ENCODE data around the gene MEGF6.

MEGF6 gene

GRCh38 chr1:3530086-3530925 lies 81.0 kb downstream of the MEGF6 start:
- Histone ChIP-seq H3K27me3 (no peaks in the 10 kb centered on the region), H3K36me3 (no peaks in the 10 kb centered on the region), H3K4me1 (peaks cover 0 to 60% (median 51%) of the 10 kb centered on the region in 4 donors), H3K9me3 (no peaks in the 10 kb centered on the region), H3K4me3 (peak overlapping the region; percentile 61 to 75), H3K27ac (peak overlapping the region; percentile 74 to 81)
- TF ChIP-seq CTCF (IDR thresholded peaks at IDR 0.05) = peak; percentile 12 to 33
- DNase-seq = peak in 1 of 2 donors; percentile 79
- intact Hi-C loops (cut with DNase I; ENCODE audit: low total_unique reads) = no loop called here

GRCh38 chr1:3529099-3529729 lies 82.1 kb downstream of the MEGF6 start:
- no peak for TF ChIP-seq CTCF (IDR thresholded peaks at IDR 0.05)
- Histone ChIP-seq H3K36me3 (peaks cover 0 to 2% (median 0%) of the 10 kb centered on the region in 3 donors), H3K4me1 (peaks cover 0 to 61% (median 51%) of the 10 kb centered on the region in 4 donors), H3K9me3 (no peaks in the 10 kb centered on the region), H3K27ac (peak overlapping the region; percentile 74 to 81), H3K27me3 (no peaks in the 10 kb centered on the region), H3K4me3 (peak overlapping the region; percentile 61 to 75)
- intact Hi-C loops (cut with DNase I; ENCODE audit: low total_unique reads) = no loop called here
- peak; percentile 67 to 93 for DNase-seq

- peaks cover 0 to 65% (median 53%) of the 10 kb centered on the region in 4 donors for H3K4me1 ChIP-seq
- no peak overlapping the region for H3K4me3 ChIP-seq
- peaks cover 0 to 15% (median 13%) of the 10 kb centered on the region in 3 donors for H3K36me3 ChIP-seq
- no peak for TF ChIP-seq CTCF (IDR thresholded peaks at IDR 0.05)
- no peaks in the 10 kb centered on the region for H3K27me3 ChIP-seq
- H3K27ac ChIP-seq = peak overlapping the region; percentile 15 to 74
- DNase-seq = no peak
- no peaks in the 10 kb centered on the region for H3K9me3 ChIP-seq
- intact Hi-C loops (cut with DNase I; ENCODE audit: low total_unique reads) = no loop called here
Measured at GRCh38 chr1:3527774-3528173, 83.5 kb downstream of the MEGF6 start.

- no peak for TF ChIP-seq CTCF (IDR thresholded peaks at IDR 0.05)
- DNase-seq = no peak
- intact Hi-C loops (cut with DNase I; ENCODE audit: low total_unique reads) = no loop called here
- H3K27me3 ChIP-seq = no peaks in the 10 kb centered on the region
- no peaks in the 10 kb centered on the region for H3K9me3 ChIP-seq
- H3K4me1 ChIP-seq = peaks cover 0 to 55% (median 51%) of the 10 kb centered on the region in 4 donors
- no peak overlapping the region for H3K4me3 ChIP-seq
- H3K27ac ChIP-seq = no peak overlapping the region
- peaks cover 0 to 31% (median 30%) of the 10 kb centered on the region in 3 donors for H3K36me3 ChIP-seq
Measured at GRCh38 chr1:3525551-3526482, 85.5 kb downstream of the MEGF6 start.

- intact Hi-C loops (cut with DNase I; ENCODE audit: low total_unique reads) = loop anchor here (5.0 kb wide), 1 partner anchor 33 kb away; no protein-coding TSS in a partner anchor
- H3K4me1 ChIP-seq = peaks cover 0 to 45% (median 43%) of the 10 kb centered on the region in 4 donors
- peaks cover 0 to 42% (median 41%) of the 10 kb centered on the region in 3 donors for H3K36me3 ChIP-seq
- no peaks in the 10 kb centered on the region for H3K27me3 ChIP-seq
- H3K9me3 ChIP-seq = no peaks in the 10 kb centered on the region
- DNase-seq = no peak
- no peak for TF ChIP-seq CTCF (IDR thresholded peaks at IDR 0.05)
- no peak overlapping the region for H3K27ac ChIP-seq
- H3K4me3 ChIP-seq = no peak overlapping the region
Measured at GRCh38 chr1:3524556-3525203, 86.6 kb downstream of the MEGF6 start.
